ENCODE measurements around the gene NKD1.

Gene NKD1

DNA sequence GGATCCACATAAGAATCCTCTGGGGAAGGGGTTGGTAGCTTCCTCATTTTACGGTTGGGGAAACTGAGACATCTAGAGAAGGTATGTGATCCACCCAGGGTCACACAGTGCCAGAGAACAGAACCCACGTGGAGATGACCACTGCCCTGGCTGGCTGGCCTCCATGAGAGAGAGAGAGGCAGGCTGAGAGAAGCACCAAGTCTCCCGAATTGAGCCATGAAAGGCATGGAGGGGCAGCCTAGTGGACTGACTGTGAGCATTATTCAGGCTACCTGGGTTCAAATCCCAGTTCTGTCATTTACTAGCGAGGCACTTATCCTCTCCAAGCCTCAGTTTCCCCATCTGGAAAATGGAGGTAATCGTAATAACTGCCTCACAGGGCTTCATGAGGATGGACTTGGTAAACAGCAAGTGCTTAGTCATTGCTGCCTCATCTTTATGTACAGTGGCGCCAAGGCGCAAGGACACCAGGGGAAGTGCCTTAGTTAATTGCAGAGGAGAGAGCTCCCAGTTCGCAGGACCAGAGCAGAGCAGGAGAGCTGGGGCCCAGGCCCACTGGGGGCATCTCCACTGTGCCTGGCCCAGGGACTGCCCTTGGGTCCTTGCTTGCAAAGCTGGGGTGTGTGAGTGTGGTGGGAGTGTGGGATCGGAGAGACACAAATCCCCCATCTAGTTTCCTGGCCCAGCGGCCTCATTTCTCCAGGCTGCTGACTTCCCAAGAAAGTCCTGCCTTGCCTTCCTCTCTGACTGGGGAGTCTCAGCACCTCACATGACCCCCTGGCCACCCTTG is 71.7 kb downstream of the NKD1 start:
- H3K4me3 Mint-ChIP-seq = no peak overlapping the region
- no peak for ATAC-seq
- no peaks in the 10 kb centered on the region for H3K9me3 Mint-ChIP-seq
- H3K4me1 Mint-ChIP-seq = no peaks in the 10 kb centered on the region
- no peaks in the 10 kb centered on the region for H3K36me3 Mint-ChIP-seq
- H3K27ac Mint-ChIP-seq = no peak overlapping the region
- no peaks in the 10 kb centered on the region for H3K27me3 Mint-ChIP-seq

GRCh38 chr16:50620646-50621451 is 72.7 kb downstream of the NKD1 start:
- H3K27me3 Mint-ChIP-seq = no peaks in the 10 kb centered on the region
- no peak overlapping the region for H3K27ac Mint-ChIP-seq
- ATAC-seq = no peak
- no peaks in the 10 kb centered on the region for H3K36me3 Mint-ChIP-seq
- H3K9me3 Mint-ChIP-seq = no peaks in the 10 kb centered on the region
- no peaks in the 10 kb centered on the region for H3K4me1 Mint-ChIP-seq
- H3K4me3 Mint-ChIP-seq = no peak overlapping the region

GRCh38 chr16:50621452-50621792 is 73.2 kb downstream of the NKD1 start:
- Mint-ChIP-seq H3K4me3 (no peak overlapping the region), H3K27ac (no peak overlapping the region), H3K9me3 (no peaks in the 10 kb centered on the region), H3K4me1 (peaks cover 5% of the 10 kb centered on the region), H3K27me3 (no peaks in the 10 kb centered on the region), H3K36me3 (no peaks in the 10 kb centered on the region)
- no peak for ATAC-seq

- no peak for ATAC-seq
- no peak overlapping the region for H3K27ac Mint-ChIP-seq
- no peak overlapping the region for H3K4me3 Mint-ChIP-seq
- no peaks in the 10 kb centered on the region for H3K27me3 Mint-ChIP-seq
- peaks cover 11% of the 10 kb centered on the region for H3K4me1 Mint-ChIP-seq
- no peaks in the 10 kb centered on the region for H3K36me3 Mint-ChIP-seq
- H3K9me3 Mint-ChIP-seq = no peaks in the 10 kb centered on the region
Observed at GRCh38 chr16:50622029-50622428, 73.8 kb downstream of the NKD1 start.

DNA sequence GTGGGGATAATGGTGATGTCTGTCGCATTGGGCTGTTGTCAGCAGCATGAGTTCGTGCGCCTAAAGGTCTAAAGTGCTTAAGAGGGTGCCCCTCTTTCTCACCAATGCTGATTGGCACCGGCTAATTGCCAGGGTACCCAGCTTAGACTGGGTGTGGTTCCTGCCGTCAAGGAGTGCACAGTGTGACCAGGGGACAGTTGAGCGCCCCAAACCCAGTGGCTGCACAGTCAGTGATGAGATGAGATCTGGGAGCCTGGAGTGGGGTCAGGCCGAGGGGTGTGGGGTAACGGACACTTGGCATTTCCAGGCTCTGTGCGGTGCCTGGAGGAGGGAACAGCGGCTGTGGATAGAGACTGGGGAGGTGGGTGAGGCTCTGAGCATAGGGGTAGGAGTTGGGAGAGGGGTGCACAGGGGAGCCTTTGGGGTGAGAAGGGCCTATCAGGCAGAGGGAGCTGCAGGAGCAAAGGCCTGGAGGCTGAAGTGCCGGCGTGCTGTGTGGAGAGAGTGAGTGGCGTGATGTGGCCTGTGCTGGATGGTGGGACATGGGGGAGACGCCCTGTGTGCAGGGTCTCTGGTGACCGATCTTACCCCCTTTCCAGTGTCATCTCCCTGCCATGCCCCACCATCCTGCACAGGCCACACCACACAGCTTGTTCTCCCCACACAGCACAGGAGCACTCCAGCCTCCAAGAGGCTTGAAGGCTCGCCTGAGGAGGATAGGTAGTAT is 74.6 kb downstream of the NKD1 start:
- Mint-ChIP-seq H3K4me1 (peaks cover 19% of the 10 kb centered on the region), H3K27ac (no peak overlapping the region), H3K27me3 (no peaks in the 10 kb centered on the region), H3K4me3 (no peak overlapping the region), H3K9me3 (no peaks in the 10 kb centered on the region), H3K36me3 (no peaks in the 10 kb centered on the region)
- ATAC-seq = no peak

- Mint-ChIP-seq H3K36me3 (no peaks in the 10 kb centered on the region), H3K27me3 (no peaks in the 10 kb centered on the region), H3K9me3 (no peaks in the 10 kb centered on the region), H3K4me3 (no peak overlapping the region), H3K4me1 (peaks cover 20% of the 10 kb centered on the region), H3K27ac (no peak overlapping the region)
- no peak for ATAC-seq
Observed at GRCh38 chr16:50624449-50624970, 76.3 kb downstream of the NKD1 start.

- Mint-ChIP-seq H3K36me3 (no peaks in the 10 kb centered on the region), H3K9me3 (no peaks in the 10 kb centered on the region), H3K27ac (no peak overlapping the region), H3K27me3 (no peaks in the 10 kb centered on the region), H3K4me3 (no peak overlapping the region), H3K4me1 (peaks cover 20% of the 10 kb centered on the region)
- no peak for ATAC-seq
Observed at GRCh38 chr16:50625374-50625773, 77.2 kb downstream of the NKD1 start.

DNA sequence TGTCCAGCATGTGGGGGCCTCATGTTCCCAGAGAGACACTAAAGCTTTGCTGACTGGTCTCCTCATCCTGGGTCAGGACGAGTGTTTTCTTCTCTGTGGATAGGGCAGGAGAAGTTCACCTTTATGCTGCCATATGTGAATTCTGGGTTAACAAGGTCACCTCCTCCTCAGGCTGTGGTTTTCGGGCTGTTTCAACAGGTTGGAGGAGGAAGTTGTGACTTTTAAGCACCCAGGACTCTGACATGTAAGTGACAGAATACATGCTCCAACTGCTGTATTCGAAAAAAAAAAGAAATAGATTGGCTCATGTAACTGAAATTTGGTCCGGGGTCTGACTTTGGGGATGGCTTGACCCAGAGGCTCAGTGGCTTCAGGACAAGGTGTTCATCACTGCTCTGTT is 78.7 kb downstream of the NKD1 start:
- Mint-ChIP-seq H3K4me3 (no peak overlapping the region), H3K36me3 (no peaks in the 10 kb centered on the region), H3K9me3 (no peaks in the 10 kb centered on the region), H3K27me3 (no peaks in the 10 kb centered on the region), H3K4me1 (peaks cover 20% of the 10 kb centered on the region), H3K27ac (peak overlapping the region; percentile 71)
- ATAC-seq = no peak

DNA sequence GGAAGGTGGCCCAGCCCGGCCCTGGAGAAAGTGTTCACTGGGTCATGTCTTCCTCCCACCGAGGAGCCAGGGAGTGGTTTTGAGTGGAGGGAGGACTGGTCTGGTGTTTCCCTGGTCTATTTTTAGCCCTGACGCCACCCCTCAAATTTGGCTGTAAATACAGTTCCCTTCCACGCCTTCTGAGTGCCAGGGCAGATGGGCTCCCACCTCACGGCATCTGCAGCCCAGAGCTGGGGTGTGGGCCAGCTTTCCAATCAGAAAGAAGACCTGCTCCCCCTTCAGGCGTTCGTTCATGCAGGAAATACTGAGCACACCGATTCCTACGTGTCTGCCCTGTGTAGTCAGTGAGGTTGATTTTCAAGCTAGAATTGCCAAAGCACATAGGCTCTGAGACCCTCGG is 79.2 kb downstream of the NKD1 start:
- Mint-ChIP-seq H3K36me3 (no peaks in the 10 kb centered on the region), H3K4me1 (peaks cover 20% of the 10 kb centered on the region), H3K27ac (peak overlapping the region; percentile 71), H3K27me3 (no peaks in the 10 kb centered on the region), H3K9me3 (no peaks in the 10 kb centered on the region), H3K4me3 (peak overlapping the region; percentile 47)
- ATAC-seq = peak; percentile 55

DNA sequence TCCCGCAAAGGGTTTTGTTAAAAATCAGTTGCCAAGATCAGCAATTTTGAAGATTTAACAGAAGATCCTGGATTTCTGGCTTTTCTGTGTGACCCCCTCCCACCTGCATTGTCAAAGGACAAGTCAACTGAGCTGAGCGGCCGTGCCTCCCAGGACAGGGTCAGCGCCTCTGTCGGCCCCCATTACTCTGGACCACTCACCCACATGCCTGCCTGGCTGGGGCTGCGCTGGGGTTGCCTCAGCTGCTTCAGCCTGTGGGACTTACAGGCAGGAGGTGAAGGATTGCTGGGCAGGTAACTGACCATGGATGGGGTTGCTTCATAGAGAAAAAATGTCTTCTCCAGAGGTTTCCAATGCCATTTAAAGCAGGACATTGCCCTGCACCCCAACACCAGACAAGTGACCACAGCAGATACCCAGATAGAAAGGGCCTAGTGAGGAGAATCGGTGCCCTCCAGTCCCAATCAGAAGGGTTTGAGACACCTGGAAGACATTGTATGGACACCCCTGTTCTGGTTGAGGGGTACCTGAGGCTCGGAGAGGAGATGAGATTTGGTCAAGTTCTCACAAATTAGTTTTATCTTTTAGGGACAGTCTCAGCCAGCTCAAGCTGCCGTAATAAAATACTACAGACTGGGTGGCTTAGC is 80.1 kb downstream of the NKD1 start:
- peak overlapping the region; percentile 71 for H3K27ac Mint-ChIP-seq
- peaks cover 20% of the 10 kb centered on the region for H3K4me1 Mint-ChIP-seq
- no peaks in the 10 kb centered on the region for H3K9me3 Mint-ChIP-seq
- H3K4me3 Mint-ChIP-seq = no peak overlapping the region
- ATAC-seq = no peak
- H3K27me3 Mint-ChIP-seq = no peaks in the 10 kb centered on the region
- H3K36me3 Mint-ChIP-seq = no peaks in the 10 kb centered on the region

- H3K9me3 Mint-ChIP-seq = no peaks in the 10 kb centered on the region
- no peaks in the 10 kb centered on the region for H3K27me3 Mint-ChIP-seq
- no peak overlapping the region for H3K4me3 Mint-ChIP-seq
- H3K27ac Mint-ChIP-seq = no peak overlapping the region
- H3K36me3 Mint-ChIP-seq = no peaks in the 10 kb centered on the region
- H3K4me1 Mint-ChIP-seq = peaks cover 20% of the 10 kb centered on the region
- no peak for ATAC-seq
Observed at GRCh38 chr16:50629334-50629733, 81.1 kb downstream of the NKD1 start.

DNA sequence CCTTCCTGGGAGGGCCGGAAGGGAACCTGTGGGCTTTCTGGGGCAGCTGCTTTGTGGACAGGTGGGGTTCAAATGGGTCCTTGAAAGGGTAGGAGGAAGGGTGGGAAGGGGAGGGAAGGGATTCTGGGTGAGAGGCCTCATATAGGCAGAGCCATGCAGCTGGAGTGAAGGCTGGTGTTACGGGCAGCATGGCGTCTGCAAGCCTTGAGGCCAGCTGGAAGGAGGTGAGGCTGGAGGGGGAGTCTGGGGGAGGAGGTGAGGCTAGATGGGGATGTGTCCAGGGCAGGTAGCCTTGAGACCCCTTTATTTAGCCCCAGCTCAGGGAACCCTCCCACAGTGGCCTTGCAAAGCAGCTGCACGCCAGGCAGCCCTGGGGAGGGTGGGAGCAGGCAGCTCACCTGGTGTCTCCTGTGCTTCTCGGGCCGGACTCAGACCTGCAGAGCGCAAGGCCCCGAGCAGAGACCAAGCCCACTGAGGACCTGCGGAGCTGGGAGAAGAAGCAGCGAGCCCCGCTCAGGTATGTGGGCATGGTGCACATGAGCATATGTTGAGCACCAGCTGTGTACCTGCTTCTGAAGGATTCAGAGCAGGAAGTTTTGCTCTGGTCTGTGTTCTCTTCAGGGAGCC is 82.3 kb downstream of the NKD1 start:
- no peaks in the 10 kb centered on the region for H3K36me3 Mint-ChIP-seq
- H3K27me3 Mint-ChIP-seq = no peaks in the 10 kb centered on the region
- no peak overlapping the region for H3K4me3 Mint-ChIP-seq
- H3K27ac Mint-ChIP-seq = no peak overlapping the region
- ATAC-seq = no peak
- H3K4me1 Mint-ChIP-seq = peaks cover 20% of the 10 kb centered on the region
- no peaks in the 10 kb centered on the region for H3K9me3 Mint-ChIP-seq

DNA sequence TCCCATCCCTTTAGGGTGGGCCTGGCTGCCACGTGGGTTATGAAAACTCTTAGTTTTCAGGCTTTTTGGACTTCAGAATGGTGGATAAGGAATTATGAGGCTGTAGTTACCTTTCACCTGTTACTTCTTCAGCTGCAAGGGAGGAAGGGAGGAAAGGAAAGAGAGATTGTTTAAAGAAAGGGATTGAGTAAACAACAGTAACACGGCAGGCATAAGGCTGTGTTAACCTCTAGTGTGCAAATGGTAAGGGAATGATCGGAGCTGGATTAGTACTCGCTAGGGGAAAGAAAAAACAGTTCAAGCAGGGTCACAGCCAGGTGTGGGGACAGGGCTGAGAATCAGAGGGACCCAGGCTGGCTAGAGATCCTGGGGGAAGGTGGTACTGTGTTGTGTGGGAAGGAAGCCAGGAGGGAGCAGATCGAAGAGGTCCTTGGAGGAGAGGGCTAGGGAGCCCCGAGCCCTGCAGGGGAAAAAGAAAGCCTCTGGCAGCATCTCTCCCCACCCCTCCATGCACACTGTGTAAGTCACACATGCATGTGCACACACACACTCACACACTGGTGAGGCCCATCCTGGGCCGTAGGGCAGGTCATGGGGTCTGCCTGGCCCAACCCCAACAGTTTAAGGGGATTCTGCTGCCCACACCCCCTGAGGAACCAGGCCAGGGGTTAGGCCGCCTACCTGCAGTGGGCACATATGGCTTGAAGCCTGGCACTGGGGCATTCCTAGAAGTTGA is 83.2 kb downstream of the NKD1 start:
- Mint-ChIP-seq H3K27ac (no peak overlapping the region), H3K36me3 (no peaks in the 10 kb centered on the region), H3K27me3 (no peaks in the 10 kb centered on the region), H3K9me3 (no peaks in the 10 kb centered on the region), H3K4me1 (peaks cover 15% of the 10 kb centered on the region), H3K4me3 (no peak overlapping the region)
- ATAC-seq = no peak

DNA sequence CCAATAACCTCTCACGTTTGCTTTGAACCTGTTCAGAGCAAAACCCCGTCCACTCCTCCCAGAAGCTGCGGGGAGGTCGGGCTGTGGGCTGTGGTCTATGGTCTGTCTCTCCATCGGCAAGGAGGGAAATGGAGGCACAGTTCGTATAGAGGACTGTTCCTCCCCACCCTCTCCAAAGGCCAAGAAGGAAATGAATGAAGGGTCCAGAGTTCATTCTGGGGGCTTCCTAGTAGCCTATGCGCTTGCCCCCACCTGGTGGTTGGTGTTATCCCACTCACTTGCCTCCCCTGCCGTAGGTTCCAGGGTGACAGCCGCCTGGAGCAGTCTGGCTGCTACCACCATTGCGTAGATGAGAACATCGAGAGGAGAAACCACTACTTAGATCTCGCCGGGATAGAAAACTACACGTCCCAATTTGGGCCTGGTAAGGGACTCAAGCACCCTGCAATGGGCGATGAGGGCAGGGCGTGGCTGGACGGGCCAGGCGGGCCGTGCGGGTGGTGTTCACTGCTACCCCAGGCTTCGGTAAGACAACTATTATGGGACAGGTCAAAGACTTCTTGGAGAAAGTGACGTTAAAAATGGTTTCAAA is 83.9 kb downstream of the NKD1 start:
- Mint-ChIP-seq H3K4me1 (peaks cover 8% of the 10 kb centered on the region), H3K27me3 (no peaks in the 10 kb centered on the region), H3K27ac (no peak overlapping the region), H3K4me3 (no peak overlapping the region), H3K36me3 (no peaks in the 10 kb centered on the region), H3K9me3 (no peaks in the 10 kb centered on the region)
- no peak for ATAC-seq
